NK-92 (cell line): ENCODE results near the gene FAHD2A.
"Not testable (repeated sequence)": the region's sequence is repeated elsewhere in the genome, so short reads cannot be mapped to it uniquely, and the experiment has no call there.

Experiments
- DNase-seq: peaks from one replicate; lab custom pipeline; 2025; ENCODE audit not compliant: unreplicated experiment; lab: John Stamatoyannopoulos, UW

Gene FAHD2A

DNA sequence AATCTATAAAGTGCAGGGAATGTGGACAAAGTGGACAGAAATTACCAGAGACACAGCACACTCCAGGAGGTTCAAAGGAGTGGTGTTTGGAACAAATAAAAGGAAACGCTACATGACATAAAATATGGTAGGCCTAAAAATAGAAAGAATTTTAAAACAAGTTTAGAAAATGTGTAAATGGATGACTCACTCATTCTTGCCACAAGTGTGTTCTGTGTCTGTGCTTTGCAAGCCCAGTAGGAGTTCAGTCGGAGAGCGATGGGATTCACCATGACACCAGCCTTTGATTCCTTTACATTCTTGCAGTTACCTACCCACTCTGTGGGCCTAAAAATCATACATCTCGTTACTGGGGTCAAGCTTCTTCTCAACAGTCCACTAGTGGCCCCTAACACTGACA lies 30.9 kb downstream of the FAHD2A start:
- not testable (repeated sequence) for DNase-seq

DNA sequence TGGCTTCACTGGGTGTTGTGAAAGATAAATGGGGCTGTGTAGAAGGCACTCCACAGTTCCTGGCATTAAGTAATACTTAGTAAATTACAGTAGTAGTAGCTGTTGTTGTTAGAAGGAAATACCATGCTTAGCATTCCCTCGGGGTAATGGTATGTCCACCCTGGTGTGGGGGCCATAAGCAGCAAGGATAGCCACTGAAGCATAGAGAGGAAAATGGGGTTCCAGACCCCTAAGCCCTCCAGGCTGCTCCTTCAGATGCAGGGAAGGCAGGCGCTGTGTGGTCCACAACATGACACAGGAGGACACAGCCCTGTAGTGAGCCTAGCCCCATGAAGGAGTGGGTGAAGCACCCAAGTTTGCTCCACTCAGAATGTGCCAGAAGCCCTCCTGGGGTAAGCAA lies 31.5 kb downstream of the FAHD2A start:
- not testable (repeated sequence) for DNase-seq

DNA sequence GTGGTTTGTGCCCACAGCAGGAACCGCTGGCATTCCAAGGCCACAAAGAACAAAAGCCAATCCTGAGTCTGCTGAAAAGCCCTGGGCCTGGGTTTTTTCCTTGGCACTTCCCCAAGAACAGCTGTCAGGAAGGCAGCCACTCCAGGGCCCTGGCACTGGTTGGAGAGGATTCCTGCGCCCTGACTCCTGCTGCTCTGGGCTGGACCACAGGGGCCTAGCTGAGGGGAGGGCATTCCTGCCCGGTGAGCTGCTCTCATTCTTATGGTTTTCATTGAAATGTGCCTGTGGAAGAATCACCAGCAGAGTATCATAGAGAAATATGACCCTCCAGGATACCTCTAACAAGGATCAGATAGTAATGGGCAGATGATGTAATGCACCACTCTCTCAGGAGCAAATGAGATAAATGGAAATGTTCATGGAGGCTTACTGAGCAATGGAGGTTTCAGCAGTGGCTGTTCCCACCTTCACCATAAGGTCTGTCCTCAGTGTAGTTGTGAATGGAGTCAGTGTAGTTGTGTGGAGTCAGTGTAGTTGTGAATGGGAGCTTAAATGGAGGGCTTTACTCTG lies 32.1 kb downstream of the FAHD2A start:
- DNase-seq, result not testable (repeated sequence)

DNA sequence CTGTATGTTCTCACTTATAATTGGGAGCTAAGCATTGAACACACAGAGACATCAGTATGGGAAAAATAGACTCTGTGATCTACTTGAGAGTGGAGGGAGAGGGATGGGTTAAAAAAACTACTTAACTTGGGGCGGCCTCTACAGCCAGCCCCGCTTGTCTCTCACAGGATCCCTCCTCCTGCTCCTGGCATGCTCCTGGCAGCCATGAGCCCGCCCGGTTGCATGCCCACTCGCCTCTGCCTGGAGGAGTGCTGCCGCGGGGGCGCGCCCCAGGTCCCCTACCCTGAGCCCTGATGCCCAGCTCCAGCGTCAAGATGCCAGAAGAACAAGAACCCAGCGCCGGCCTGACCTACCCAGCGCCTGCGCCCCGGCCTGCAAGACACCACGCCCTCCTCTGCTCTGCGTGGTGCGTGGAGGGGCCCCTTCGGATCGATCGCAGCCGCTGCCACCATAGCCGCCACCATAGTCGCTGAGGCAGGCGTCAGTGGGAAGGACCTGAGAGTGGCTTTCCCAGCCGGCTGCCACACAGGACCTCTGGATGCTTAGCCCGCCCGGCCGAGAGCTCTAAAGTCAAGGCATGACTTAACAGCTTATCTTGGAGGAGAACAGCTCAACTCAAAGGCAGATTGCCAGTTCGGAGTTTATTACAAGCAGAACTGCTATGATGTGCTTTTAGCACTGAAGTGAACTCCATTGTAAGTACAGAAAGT lies 32.8 kb downstream of the FAHD2A start:
- DNase-seq, result not testable (repeated sequence)

DNA sequence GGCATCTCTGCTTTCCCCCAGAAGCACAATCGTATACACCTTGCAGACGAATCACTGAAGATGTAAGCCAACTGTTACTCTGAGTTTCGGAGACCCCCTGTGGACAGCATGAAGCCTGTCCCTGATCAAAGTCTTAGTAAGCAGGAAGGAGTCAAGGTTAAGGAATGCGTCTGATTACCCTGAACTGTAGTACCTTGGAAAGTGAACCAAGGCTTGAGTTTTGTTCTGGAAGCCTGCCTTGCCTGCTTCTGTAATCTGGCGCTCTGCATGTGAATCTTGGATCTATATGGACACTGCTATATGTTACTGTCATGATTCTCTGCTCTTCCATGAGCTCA lies 33.3 kb downstream of the FAHD2A start:
- DNase-seq, result not testable (repeated sequence)

DNA sequence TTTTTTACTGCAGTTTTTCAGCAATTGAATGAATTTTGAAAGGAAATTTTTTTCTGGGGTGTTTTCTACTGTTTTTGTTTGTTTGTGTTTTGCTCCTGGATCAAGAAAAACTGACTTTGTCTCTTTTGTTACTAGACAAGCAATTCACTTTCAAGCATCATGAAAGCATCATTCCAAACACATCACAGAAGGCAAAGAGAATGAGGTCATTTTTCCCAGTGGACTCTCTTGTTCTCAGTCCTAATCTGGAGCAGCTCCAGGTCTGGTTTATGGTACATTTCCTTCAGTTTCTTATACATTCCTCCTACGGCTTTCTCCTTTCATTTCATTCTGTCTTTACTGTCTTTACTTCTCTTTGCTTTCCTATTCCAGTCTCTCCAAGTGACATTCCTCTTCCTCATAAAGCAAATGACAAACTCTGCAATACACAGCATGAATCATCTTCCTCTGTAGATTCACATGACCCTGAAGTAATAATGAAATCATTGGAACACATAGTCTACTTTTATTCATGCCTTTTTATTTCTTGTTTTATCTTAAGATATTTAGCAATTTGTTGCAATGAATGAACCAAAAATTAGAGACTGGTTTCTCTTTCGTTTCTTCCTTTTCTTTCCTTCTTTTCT lies 40.1 kb downstream of the FAHD2A start:
- DNase-seq, result not testable (repeated sequence)

DNA sequence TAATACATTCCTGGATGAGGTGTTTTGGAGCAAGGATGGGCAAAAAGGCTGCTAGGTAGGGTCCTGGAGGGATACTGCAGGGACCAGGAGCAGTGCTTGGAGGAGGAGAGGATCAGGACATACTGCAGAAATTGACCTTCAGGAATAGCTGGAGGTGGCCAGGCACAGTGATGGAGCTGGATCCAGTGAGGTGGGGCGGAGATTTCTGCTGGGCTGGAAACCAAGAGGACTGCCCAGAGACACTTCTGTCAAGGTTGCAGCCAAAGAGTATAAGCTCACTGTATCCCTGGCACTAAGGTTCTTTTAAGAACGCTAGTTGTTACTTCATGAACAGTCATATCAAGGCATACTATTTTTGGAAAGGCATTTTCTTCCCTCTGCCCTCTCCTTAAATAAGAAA lies 42.8 kb downstream of the FAHD2A start:
- DNase-seq, result not testable (repeated sequence)

DNA sequence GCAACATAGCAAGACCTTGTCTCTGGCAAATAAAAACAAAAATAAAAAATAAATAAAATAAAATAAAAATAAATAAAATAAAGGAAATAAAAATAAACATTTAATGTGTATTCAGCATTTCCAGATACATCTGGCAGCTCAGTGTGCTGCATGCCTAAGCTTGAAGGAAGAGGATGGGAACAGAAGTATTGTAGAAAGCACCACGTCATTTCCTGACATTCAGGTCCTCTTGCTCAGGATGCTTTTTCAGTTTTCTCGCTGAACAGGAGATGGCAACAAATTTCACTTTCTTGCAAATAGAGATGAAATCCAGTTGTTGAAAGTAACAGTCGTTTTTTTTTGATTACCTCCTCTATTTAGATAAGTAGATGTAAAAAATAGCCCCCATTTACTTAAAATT lies 60.8 kb downstream of the FAHD2A start:
- not testable (repeated sequence) for DNase-seq
